GM03348 (cell line): ENCODE measurements around the gene POLG.

ENCODE experiments used
- DNase-seq: peaks from one replicate; pipeline ENCODE4 v3.0.0; 2012; ENCODE audit warnings: low spot score

POLG gene

GRCh38 chr15:89370120-89370977 lies 35.7 kb upstream of the POLG start:
- no peak for DNase-seq

- no peak for DNase-seq
These were observed 34.8 kb upstream of the POLG start for GRCh38 chr15:89369341-89369947.

GRCh38 chr15:89368566-89369223 lies 34.1 kb upstream of the POLG start:
- no peak for DNase-seq

DNA sequence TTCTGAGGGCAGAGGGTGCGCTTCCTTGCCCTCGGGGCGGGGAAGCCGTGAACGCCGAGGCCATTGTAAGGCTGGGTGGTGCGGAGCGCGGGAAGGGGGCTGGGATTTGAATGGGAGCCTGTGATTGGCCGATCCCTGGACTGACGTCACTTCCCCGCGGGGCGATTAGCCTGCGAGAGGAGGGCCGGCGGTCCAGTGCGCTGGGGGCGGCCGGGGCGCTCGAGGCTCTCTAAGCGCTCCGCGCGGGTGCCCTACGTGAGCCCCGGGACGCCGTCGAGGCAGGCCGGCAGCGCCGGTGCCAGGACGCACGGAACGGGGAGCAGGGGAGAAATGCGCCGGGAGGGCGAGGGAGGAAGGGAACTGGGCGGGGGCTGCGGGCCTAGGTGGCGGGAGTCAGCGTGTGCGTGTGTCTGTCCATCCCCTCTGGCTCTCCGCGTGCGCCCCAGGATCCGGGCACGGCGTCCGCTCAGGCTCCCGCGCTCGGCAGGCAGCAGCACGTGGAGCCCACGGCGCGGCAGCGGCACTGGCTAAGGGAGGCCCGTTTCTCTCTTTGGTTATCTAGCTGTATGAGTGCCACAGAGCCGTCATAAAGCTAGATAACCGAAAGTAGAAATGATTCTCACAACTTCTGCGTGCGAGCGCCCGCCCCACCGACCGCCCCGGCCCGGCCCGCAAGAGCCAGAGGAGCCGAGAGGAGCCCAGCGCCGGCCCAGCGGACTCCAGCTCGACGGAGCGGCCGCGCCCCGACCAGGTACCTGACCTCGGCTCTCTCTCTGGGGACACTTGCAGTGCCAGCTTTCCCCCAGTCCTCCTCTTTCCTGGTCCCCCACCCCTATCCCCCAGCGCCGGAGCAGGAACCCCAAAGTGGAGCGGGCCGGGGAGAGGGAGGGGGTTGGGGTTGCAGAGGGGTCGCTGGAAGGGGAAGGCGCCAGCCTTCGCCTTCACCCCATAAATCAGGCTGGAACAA lies 33.1 kb upstream of the POLG start:
- DNase-seq, result peak; percentile 47

DNA sequence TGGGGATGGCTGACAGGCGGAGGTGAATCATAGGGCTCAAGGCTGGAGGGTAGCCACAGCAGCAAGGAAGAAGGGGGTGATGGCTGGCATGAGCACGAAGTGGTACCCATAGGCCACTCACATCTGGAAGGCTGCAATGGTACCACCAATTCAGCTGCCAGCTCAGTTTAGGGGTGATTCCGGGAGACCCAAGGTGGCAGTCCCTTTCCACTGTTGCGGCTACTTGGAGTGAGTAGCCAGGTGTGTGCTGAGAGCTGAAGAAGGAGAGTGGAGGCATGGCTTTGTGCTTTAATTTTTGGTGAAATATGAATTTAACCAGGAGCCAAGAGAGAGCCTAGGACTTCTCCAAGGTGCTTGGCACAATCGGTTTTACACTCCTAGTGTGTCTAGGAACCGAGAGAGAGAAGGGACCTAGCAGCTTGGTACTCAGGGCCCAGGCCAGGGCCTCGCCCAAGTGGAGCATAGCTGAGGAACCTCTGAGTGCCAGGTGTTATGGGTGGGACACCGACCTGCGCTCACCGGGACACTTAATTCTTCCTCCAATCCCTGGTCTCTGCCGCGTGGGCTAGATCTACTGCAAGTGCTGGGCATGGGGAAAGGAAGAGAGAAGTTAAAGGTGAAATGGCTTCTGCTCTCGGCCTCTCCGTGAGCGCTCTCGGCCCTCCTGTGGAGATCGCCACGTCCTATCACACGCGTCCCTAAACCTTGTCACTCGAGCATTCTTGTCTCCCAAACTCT lies 32.2 kb upstream of the POLG start:
- no peak for DNase-seq

- DNase-seq, result no peak
These were observed 30.9 kb upstream of the POLG start for GRCh38 chr15:89365462-89366065.

DNA sequence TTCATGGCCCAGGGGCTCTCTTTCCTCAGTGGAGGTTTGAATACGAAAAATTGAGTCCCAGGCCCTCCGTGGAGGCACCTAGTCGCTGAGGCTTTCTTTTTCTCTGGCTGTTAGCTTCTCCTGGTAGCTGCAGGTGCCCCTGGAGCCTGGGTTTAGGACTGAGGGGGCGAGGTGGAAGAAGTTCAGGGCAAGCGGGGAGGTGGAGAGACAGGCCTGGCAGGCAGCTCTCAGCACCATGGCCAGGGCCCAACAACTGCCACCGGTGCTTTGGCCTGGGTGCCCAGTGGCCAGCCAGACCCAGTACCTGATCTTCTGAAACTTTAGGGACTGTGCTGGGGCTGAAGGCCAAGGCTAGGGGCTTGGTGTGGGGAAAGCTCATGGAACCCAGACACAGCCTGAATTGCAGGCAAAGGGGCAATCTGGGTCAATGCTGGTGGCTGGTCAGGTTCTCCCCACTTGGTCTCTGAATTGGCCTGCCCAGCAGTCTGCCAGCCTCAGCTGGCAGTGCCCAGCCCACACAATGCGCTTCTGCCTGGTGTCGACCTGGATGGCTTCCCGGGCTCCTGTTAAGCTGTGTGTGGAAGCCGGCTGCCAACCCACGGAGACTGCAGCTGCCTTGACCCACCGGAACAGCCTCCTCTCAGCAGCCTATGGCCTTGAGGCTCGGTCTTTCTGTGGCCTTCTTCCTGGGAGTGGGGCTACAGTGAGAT lies 30.3 kb upstream of the POLG start:
- no peak for DNase-seq

- DNase-seq, result no peak
These were observed 29.7 kb upstream of the POLG start for GRCh38 chr15:89364341-89364740.

- no peak for DNase-seq
These were observed 29.1 kb upstream of the POLG start for GRCh38 chr15:89363770-89364169.

- DNase-seq, result no peak
These were observed 28.5 kb upstream of the POLG start for GRCh38 chr15:89363133-89363532.

DNA sequence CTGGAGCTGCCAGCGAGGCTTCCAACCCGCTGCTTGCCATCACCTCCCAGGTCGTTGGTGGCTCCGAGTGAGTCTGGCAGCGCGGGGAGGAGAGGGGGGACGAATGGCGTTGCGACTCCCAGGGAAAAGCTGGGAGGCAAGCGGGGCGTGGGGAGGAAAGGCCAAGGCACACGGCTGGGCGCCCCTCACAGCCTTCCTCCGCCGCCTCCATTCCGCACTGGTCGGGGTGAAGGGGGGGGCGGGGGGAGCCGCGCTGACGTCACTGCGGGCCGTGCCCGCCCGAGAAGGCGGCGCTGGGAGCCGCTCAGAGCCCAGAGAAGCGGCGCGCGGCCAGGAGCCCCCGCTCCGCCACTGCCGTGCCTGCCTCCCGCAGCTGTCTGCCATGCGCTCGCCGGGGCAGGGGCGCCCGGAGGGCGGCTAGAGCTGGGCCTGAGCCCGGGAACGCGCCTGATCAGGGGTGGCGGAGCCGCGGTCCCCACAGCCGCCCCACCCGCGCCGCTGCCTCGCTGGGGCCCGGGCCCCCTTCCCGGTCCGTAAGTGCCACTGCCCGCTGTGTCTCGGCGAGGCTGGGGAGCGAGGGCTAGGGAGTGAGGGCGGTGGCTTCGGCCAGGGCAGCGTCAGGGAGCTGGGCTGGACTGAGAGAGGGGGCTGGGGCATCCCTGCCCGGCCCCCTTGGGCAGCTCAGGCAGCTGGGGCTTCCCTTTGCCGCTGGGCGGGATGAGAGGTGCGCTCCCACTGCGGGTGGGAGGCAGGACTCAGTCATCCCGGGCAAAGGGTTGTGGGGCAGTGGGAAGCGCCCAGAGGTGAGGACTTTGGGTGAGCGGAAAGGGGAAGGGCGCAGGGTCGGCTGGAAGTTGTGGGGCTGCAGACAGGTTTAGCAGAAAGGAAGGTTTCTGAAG lies 27.8 kb upstream of the POLG start:
- no peak for DNase-seq

- peak; percentile 93 for DNase-seq
These were observed 27.0 kb upstream of the POLG start for GRCh38 chr15:89361451-89362202.

- DNase-seq, result no peak
These were observed 25.8 kb upstream of the POLG start for GRCh38 chr15:89360294-89360971.

DNA sequence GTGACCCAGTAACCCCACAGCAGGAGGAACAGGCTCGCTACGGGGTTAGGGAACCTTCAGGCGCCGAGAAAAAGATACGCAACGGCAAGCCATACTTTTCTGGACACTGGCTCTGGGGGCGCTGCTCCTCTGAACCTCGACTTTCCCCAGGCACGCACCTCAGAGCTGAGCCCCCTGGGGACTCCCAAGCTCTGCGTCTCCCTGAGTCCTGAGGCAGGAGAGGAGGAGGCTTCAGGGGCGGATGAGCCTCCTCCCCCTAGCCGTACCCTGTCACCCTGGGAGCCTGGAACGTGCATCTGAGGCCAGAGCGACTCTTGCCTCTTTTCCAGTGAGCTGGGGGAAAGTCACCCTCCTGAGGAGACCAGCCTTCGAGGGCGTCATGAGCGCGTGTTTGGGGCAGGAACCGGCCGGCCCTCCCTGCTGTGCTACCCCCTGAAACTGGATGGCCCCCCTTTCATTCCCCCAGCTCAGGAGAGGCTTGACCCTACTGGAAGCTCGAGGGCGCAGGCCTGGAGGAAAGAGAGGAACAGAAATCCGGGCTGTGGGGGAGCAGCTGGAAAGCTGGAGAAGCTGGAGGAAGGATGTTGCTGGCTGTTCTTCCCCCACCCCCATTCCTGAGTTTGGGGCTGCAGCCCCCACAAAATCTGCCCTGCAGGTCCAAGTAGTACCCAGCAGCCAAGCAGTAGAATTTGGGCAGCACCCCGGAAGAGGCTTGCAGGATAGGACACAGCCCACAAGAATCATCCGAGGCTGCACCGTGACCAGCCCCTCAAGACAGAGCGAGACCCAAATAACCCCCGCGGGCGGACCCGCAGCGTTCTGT lies 25.1 kb upstream of the POLG start:
- no peak for DNase-seq

- DNase-seq, result peak; percentile 93
These were observed 24.3 kb upstream of the POLG start for GRCh38 chr15:89358755-89359439.

DNA sequence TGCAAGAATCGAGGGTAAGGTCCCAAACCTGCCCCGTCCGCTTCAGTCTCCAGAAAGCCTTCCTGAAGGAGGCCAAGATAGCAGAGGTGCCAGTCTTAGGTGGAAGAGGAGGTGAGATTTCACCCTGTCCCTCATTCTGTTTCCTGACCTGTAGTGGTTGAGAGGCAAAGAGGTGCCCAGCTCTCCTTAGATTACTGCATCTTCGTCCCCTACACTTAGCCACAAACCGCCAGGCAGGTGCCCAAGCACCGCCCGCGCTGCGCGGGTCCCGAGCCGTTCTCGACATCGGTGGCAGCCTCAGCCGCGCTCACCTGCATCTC lies 23.8 kb upstream of the POLG start:
- DNase-seq, result no peak
